ENCODE results near the gene MTM1.

Gene MTM1

GRCh38 chrX:150694738-150695410 lies 126.5 kb downstream of the MTM1 start:
- Mint-ChIP-seq H3K27ac (peak overlapping the region; percentile 64), H3K4me1 (peaks cover 33% of the 10 kb centered on the region), H3K4me3 (peak overlapping the region; percentile 55), H3K27me3 (no peaks in the 10 kb centered on the region), H3K36me3 (peaks cover 10% of the 10 kb centered on the region), H3K9me3 (no peaks in the 10 kb centered on the region)
- peak; percentile 9 for ATAC-seq

- Mint-ChIP-seq H3K27me3 (no peaks in the 10 kb centered on the region), H3K4me1 (peaks cover 39% of the 10 kb centered on the region)
These were observed 127.9 kb downstream of the MTM1 start for GRCh38 chrX:150696331-150696730.

GRCh38 chrX:150696866-150697265 lies 128.4 kb downstream of the MTM1 start:
- Mint-ChIP-seq H3K36me3 (peaks cover 10% of the 10 kb centered on the region), H3K27ac (peak overlapping the region; percentile 64), H3K4me3 (peak overlapping the region; percentile 15), H3K4me1 (peaks cover 39% of the 10 kb centered on the region), H3K27me3 (no peaks in the 10 kb centered on the region), H3K9me3 (no peaks in the 10 kb centered on the region)
- no peak for ATAC-seq

More at GRCh38 chrX:150696331-150696730, 127.9 kb downstream of the MTM1 start:
- peak overlapping the region; percentile 64 for H3K27ac Mint-ChIP-seq
- H3K4me3 Mint-ChIP-seq = peak overlapping the region; percentile 43
- no peak for ATAC-seq
- H3K9me3 Mint-ChIP-seq = no peaks in the 10 kb centered on the region
- peaks cover 10% of the 10 kb centered on the region for H3K36me3 Mint-ChIP-seq

- Mint-ChIP-seq H3K4me1 (peaks cover 34% of the 10 kb centered on the region), H3K27ac (peak overlapping the region; percentile 64), H3K36me3 (peaks cover 10% of the 10 kb centered on the region), H3K4me3 (no peak overlapping the region), H3K27me3 (no peaks in the 10 kb centered on the region), H3K9me3 (no peaks in the 10 kb centered on the region)
- no peak for ATAC-seq
These were observed 129.2 kb downstream of the MTM1 start for GRCh38 chrX:150697641-150698040.

- no peak for ATAC-seq
- Mint-ChIP-seq H3K27ac (no peak overlapping the region), H3K9me3 (no peaks in the 10 kb centered on the region), H3K36me3 (peaks cover 10% of the 10 kb centered on the region), H3K27me3 (no peaks in the 10 kb centered on the region), H3K4me1 (peaks cover 40% of the 10 kb centered on the region), H3K4me3 (no peak overlapping the region)
These were observed 130.6 kb downstream of the MTM1 start for GRCh38 chrX:150698981-150699380.

- H3K9me3 Mint-ChIP-seq = no peaks in the 10 kb centered on the region
- peaks cover 42% of the 10 kb centered on the region for H3K4me1 Mint-ChIP-seq
- H3K27ac Mint-ChIP-seq = no peak overlapping the region
- H3K27me3 Mint-ChIP-seq = no peaks in the 10 kb centered on the region
- no peak for ATAC-seq
- H3K4me3 Mint-ChIP-seq = no peak overlapping the region
- peaks cover 17% of the 10 kb centered on the region for H3K36me3 Mint-ChIP-seq
These were observed 131.7 kb downstream of the MTM1 start for GRCh38 chrX:150700107-150700506.

- Mint-ChIP-seq H3K36me3 (peaks cover 16% of the 10 kb centered on the region), H3K27ac (no peak overlapping the region), H3K4me3 (no peak overlapping the region)
These were observed 133.0 kb downstream of the MTM1 start for GRCh38 chrX:150701377-150701776.

GRCh38 chrX:150702966-150703694 lies 134.7 kb downstream of the MTM1 start:
- ATAC-seq = no peak
- Mint-ChIP-seq H3K27ac (no peak overlapping the region), H3K9me3 (no peaks in the 10 kb centered on the region), H3K4me3 (no peak overlapping the region), H3K36me3 (peaks cover 16% of the 10 kb centered on the region), H3K4me1 (peaks cover 23% of the 10 kb centered on the region), H3K27me3 (no peaks in the 10 kb centered on the region)

More at GRCh38 chrX:150701377-150701776, 133.0 kb downstream of the MTM1 start:
- ATAC-seq = no peak
- peaks cover 33% of the 10 kb centered on the region for H3K4me1 Mint-ChIP-seq
- H3K27me3 Mint-ChIP-seq = no peaks in the 10 kb centered on the region
- no peaks in the 10 kb centered on the region for H3K9me3 Mint-ChIP-seq

GRCh38 chrX:150703695-150703974 lies 135.2 kb downstream of the MTM1 start:
- Mint-ChIP-seq H3K4me3 (no peak overlapping the region), H3K36me3 (peaks cover 16% of the 10 kb centered on the region), H3K27ac (no peak overlapping the region), H3K4me1 (peaks cover 23% of the 10 kb centered on the region), H3K9me3 (no peaks in the 10 kb centered on the region), H3K27me3 (no peaks in the 10 kb centered on the region)
- no peak for ATAC-seq

GRCh38 chrX:150704030-150704613 lies 135.7 kb downstream of the MTM1 start:
- no peaks in the 10 kb centered on the region for H3K27me3 Mint-ChIP-seq
- no peak overlapping the region for H3K4me3 Mint-ChIP-seq
- H3K36me3 Mint-ChIP-seq = peaks cover 16% of the 10 kb centered on the region
- H3K27ac Mint-ChIP-seq = peak overlapping the region; percentile 53
- peaks cover 23% of the 10 kb centered on the region for H3K4me1 Mint-ChIP-seq
- no peak for ATAC-seq
- no peaks in the 10 kb centered on the region for H3K9me3 Mint-ChIP-seq

- peaks cover 5% of the 10 kb centered on the region for H3K36me3 Mint-ChIP-seq
- H3K9me3 Mint-ChIP-seq = no peaks in the 10 kb centered on the region
- H3K27me3 Mint-ChIP-seq = no peaks in the 10 kb centered on the region
- no peak overlapping the region for H3K27ac Mint-ChIP-seq
- no peak overlapping the region for H3K4me3 Mint-ChIP-seq
- H3K4me1 Mint-ChIP-seq = peaks cover 41% of the 10 kb centered on the region
- no peak for ATAC-seq
These were observed 144.2 kb downstream of the MTM1 start for GRCh38 chrX:150712619-150713018.

- Mint-ChIP-seq H3K4me3 (no peak overlapping the region), H3K36me3 (peaks cover 2% of the 10 kb centered on the region), H3K27ac (peak overlapping the region; percentile 44), H3K9me3 (no peaks in the 10 kb centered on the region), H3K4me1 (peaks cover 34% of the 10 kb centered on the region), H3K27me3 (no peaks in the 10 kb centered on the region)
- no peak for ATAC-seq
These were observed 146.8 kb downstream of the MTM1 start for GRCh38 chrX:150715184-150715583.

- no peaks in the 10 kb centered on the region for H3K27me3 Mint-ChIP-seq
- peaks cover 9% of the 10 kb centered on the region for H3K4me1 Mint-ChIP-seq
- no peaks in the 10 kb centered on the region for H3K9me3 Mint-ChIP-seq
- ATAC-seq = no peak
- H3K27ac Mint-ChIP-seq = no peak overlapping the region
- H3K36me3 Mint-ChIP-seq = peaks cover 22% of the 10 kb centered on the region
- no peak overlapping the region for H3K4me3 Mint-ChIP-seq
These were observed 151.2 kb downstream of the MTM1 start for GRCh38 chrX:150719621-150720020.
